ENCODE measurements around the gene OR11A1. TPM values are rescaled to one million over a fixed set of nuclear protein-coding genes. Genes with fewer than 3 reads are reported as not detected.

Gene OR11A1
- total and polyA plus RNA-seq, 2 donors (not counting 3 experiments of a cell fraction or from before 2014, with no cell fraction given), result not detected

DNA sequence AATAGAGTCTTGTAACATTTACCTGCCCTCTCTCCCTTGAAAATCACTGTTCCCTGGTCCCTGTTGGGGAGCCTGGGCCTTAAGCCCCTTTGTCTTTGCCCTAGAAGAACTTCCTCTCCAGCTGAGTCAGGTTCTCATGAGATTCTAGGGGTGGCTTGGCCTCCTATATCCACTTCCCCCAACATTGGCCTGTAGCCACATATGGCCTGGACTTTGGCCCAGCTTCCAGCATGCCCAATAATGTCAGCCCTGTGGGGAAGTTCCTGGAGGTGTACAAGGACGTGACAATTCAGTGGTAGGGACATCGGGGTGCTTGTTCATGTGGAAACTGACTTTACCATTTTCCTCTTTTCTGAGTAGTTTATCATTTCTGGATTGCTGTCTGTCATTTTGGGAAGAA, 48.1 kb upstream of the OR11A1 start:
- BruUV-seq (replicated peaks), result no TSS peak
- DNase-seq (ENCODE audit: low read depth, low spot score) (no peak), FAIRE-seq (no peak)
- CTCF ChIA-PET, result no interaction called here
- no peak overlapping the region for H2AFZ ChIP-seq (ENCODE audit: low read depth, low read length)
- POLR2A ChIA-PET, result no interaction called here
- H3K79me2 ChIP-seq (ENCODE audit: control insufficient read depth, insufficient read depth, low read length), result no peaks in the 10 kb centered on the region
- H3K36me3 ChIP-seq (ENCODE audit: control insufficient read depth in 2 of 2, extremely low read depth in 1 of 2, insufficient read depth in 2 of 2, low read length in 2 of 2), result no peaks in the 10 kb centered on the region
- no peaks in the 10 kb centered on the region for H4K20me1 ChIP-seq (replicated peaks; ENCODE audit: control insufficient read depth, extremely low read depth, insufficient read depth, low read length)
- no peaks in the 10 kb centered on the region for H3K4me1 ChIP-seq (ENCODE audit: control insufficient read depth, extremely low read depth, insufficient read depth, low read length)
- no peak overlapping the region for H3K4me3 ChIP-seq (replicated peaks in 1 of 3; ENCODE audit: insufficient read depth in 1 of 3, low read depth in 1 of 3, low read length in 3 of 3)
- no peak overlapping the region for H3K27ac ChIP-seq (ENCODE audit: insufficient read depth, low read depth, low read length)
- no peak overlapping the region for H3K4me2 ChIP-seq (ENCODE audit: insufficient read depth, low read length)
- intact Hi-C loops (cut with micrococcal nuclease), result no loop called here
- no peak overlapping the region for H3K9ac ChIP-seq (replicated peaks; ENCODE audit: extremely low read depth, insufficient read depth, low read length)
- H3K27me3 ChIP-seq (ENCODE audit: control insufficient read depth in 2 of 2, insufficient read depth in 2 of 2, low read length in 2 of 2), result no peaks in the 10 kb centered on the region
- no peaks in the 10 kb centered on the region for H3K9me3 ChIP-seq (replicated peaks; ENCODE audit: control insufficient read depth, insufficient read depth, low read length)
- no peak for TF ChIP-seq GATA2 (IDR thresholded peaks at IDR 0.05; ENCODE audit: insufficient read depth, insufficient read length, low read depth, low read length)
- no peak for TF ChIP-seq FOS (IDR thresholded peaks at IDR 0.05; ENCODE audit: borderline replicate concordance, insufficient read depth, low read length)
- TF ChIP-seq POLR2AphosphoS5 (IDR thresholded peaks at IDR 0.05; ENCODE audit: insufficient read depth, low read depth, low read length), result no peak
- no peak for TF ChIP-seq MAX (IDR thresholded peaks at IDR 0.05; ENCODE audit: insufficient read depth, insufficient read length)
- TF ChIP-seq JUN (IDR thresholded peaks at IDR 0.05; ENCODE audit: borderline replicate concordance, insufficient read depth, insufficient read length, low read depth), result no peak
- TF ChIP-seq POLR2A (IDR thresholded peaks at IDR 0.05; ENCODE audit: low read depth, low read length), result no peak
- TF ChIP-seq MYC (IDR thresholded peaks at IDR 0.05; ENCODE audit: low read depth, low read length), result no peak
- TF ChIP-seq, protein P1, sequence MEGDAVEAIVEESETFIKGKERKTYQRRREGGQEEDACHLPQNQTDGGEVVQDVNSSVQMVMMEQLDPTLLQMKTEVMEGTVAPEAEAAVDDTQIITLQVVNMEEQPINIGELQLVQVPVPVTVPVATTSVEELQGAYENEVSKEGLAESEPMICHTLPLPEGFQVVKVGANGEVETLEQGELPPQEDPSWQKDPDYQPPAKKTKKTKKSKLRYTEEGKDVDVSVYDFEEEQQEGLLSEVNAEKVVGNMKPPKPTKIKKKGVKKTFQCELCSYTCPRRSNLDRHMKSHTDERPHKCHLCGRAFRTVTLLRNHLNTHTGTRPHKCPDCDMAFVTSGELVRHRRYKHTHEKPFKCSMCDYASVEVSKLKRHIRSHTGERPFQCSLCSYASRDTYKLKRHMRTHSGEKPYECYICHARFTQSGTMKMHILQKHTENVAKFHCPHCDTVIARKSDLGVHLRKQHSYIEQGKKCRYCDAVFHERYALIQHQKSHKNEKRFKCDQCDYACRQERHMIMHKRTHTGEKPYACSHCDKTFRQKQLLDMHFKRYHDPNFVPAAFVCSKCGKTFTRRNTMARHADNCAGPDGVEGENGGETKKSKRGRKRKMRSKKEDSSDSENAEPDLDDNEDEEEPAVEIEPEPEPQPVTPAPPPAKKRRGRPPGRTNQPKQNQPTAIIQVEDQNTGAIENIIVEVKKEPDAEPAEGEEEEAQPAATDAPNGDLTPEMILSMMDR (IDR thresholded peaks at IDR 0.05; ENCODE audit: extremely low read depth in 1 of 2, insufficient read depth in 1 of 2, low read depth in 1 of 2, low read length in 2 of 2), result no peak
- no peaks in the 10 kb centered on the region for H3K9me1 ChIP-seq (replicated peaks; ENCODE audit: control insufficient read depth, extremely low read depth, insufficient read depth, low read length)
- dilution Hi-C loops (cut with MboI; ENCODE audit: extremely low pct_ligation_motif_present, low sequenced_read_pairs), result no loop called here

All from endothelial cell of umbilical vein (primary cell).